Neural cell (in vitro differentiated cells): ENCODE measurements around the gene C1S. TPM values are rescaled to one million over a fixed set of nuclear protein-coding genes. Genes with fewer than 3 reads are reported as not detected.

Source experiments
- H2AFZ ChIP-seq: fragments of 200-600, 300-800 bp; sonication (generic), shearing (Covaris generic); 2 replicates; pipeline ENCODE4 v1.6.0; 2014; ENCODE audit warnings: low read depth, mild to moderate bottlenecking, antibody characterized with exemption, low read length, moderate library complexity
- H3F3A ChIP-seq: fragments of 200-600 bp; shearing (Covaris generic); 2 replicates; pipeline ENCODE4 v1.6.1; 2016; ENCODE audit warnings: mild to moderate bottlenecking, moderate library complexity, mixed read lengths, antibody characterized with exemption, low read length; ENCODE audit not compliant: insufficient read depth, poor library complexity, severe bottlenecking
- H3K27ac ChIP-seq: fragments of 200-600, 300-800 bp; sonication (generic), shearing (Covaris generic); 2 replicates; pipeline ENCODE4 v1.5.1; 2014; ENCODE audit warnings: mild to moderate bottlenecking, low read length, moderate library complexity
- H3K27me3 ChIP-seq: fragments of 300-800, 200-600 bp; sonication (generic), shearing (Covaris generic); 2 replicates; pipeline ENCODE4 v1.6.0; 2014; ENCODE audit warnings: mild to moderate bottlenecking, low read depth, low read length, moderate library complexity; ENCODE audit not compliant: insufficient read depth
- H3K36me3 ChIP-seq: fragments of 300-800, 200-600 bp; sonication (generic), shearing (Covaris generic); 2 replicates; pipeline ENCODE4 v1.5.1; 2014; ENCODE audit warnings: mild to moderate bottlenecking, antibody characterized with exemption, low read length, moderate library complexity; ENCODE audit not compliant: insufficient read depth
- H3K4me2 ChIP-seq: fragments of 300-800, 200-600 bp; sonication (generic), shearing (Covaris generic); 2 replicates; pipeline ENCODE4 v1.6.0; 2014; ENCODE audit warnings: mild to moderate bottlenecking, low read length
- H3K4me3 ChIP-seq: fragments of 300-800, 200-600 bp; sonication (generic), shearing (Covaris generic); 2 replicates; pipeline ENCODE4 v1.5.1; 2014; ENCODE audit warnings: mild to moderate bottlenecking, low read length, moderate library complexity
- H3K79me2 ChIP-seq: fragments of 200-600 bp; shearing (Covaris generic); replicated peaks from 2 replicates; pipeline ENCODE4 v1.6.0; 2014; ENCODE audit warnings: mild to moderate bottlenecking, low read length, moderate library complexity; ENCODE audit not compliant: insufficient read depth
- H3K9ac ChIP-seq: fragments of 300-800, 200-600 bp; sonication (generic), shearing (Covaris generic); 2 replicates; pipeline ENCODE4 v1.6.1; 2016; ENCODE audit warnings: mild to moderate bottlenecking, low read length, mixed read lengths
- H3K9me2 ChIP-seq: fragments of 200-600 bp; shearing (Covaris generic); 2 replicates; pipeline ENCODE4 v1.6.1; 2016; ENCODE audit warnings: mild to moderate bottlenecking, low read length, mixed read lengths; ENCODE audit not compliant: insufficient read depth
- H3K9me3 ChIP-seq: fragments of 200-600, 300-800 bp; sonication (generic), shearing (Covaris generic); 2 replicates; pipeline ENCODE4 v1.6.1; 2016; ENCODE audit warnings: mild to moderate bottlenecking, mixed run types, low read length, moderate library complexity, mixed read lengths
- H4K20me1 ChIP-seq: fragments of 200-600 bp; shearing (Covaris generic); 2 replicates; pipeline ENCODE4 v1.6.1; 2016; ENCODE audit warnings: mild to moderate bottlenecking, mixed run types; ENCODE audit not compliant: insufficient read depth
- EP300 ChIP-seq: fragments of 450-650 bp; conservative IDR thresholded peaks from 2 replicates; pipeline ENCODE4 v1.6.1; 2014; ENCODE audit warnings: antibody characterized with exemption, mild to moderate bottlenecking, moderate library complexity; ENCODE audit not compliant: poor library complexity, severe bottlenecking
- EZH2 ChIP-seq: fragments of 200-600, 300-800 bp; shearing (Covaris generic), sonication (generic); IDR thresholded peaks from 2 replicates; pipeline ENCODE4 v1.6.1; 2014; ENCODE audit warnings: antibody characterized with exemption, low read length, borderline replicate concordance, mild to moderate bottlenecking; ENCODE audit not compliant: insufficient read depth, poor library complexity, severe bottlenecking
- MXI1 ChIP-seq: fragments of 450-650 bp; conservative IDR thresholded peaks from 2 replicates; pipeline ENCODE4 v1.6.1; 2014; ENCODE audit warnings: antibody characterized with exemption, mild to moderate bottlenecking; ENCODE audit not compliant: poor library complexity, severe bottlenecking
- POLR2AphosphoS5 ChIP-seq: IDR thresholded peaks from 2 replicates; pipeline ENCODE4 v1.6.1; 2012
- RAD21 ChIP-seq: fragments of 450-650 bp; conservative IDR thresholded peaks from 2 replicates; pipeline ENCODE4 v1.6.1; 2014; ENCODE audit warnings: antibody characterized with exemption, mild to moderate bottlenecking, moderate library complexity
- SMC3 ChIP-seq: fragments of 450-650 bp; conservative IDR thresholded peaks from 2 replicates; pipeline ENCODE4 v1.6.1; 2014; ENCODE audit warnings: antibody characterized with exemption, mild to moderate bottlenecking, moderate library complexity; ENCODE audit not compliant: poor library complexity
- TAF1 ChIP-seq: IDR thresholded peaks from 2 replicates; pipeline ENCODE4 v1.6.1; 2012; ENCODE audit warnings: low read depth
- polyA plus RNA-seq: library from polyadenylated mRNA; depleted of rRNA; stranded (reverse); fragments of >200 nt; gene quantifications from 2 replicates; pipeline ENCODE4 v1.2.3, GENCODE V29; 2014
- TF ChIP-seq, protein P1 (sequence below): IDR thresholded peaks from 2 replicates; pipeline ENCODE4 v1.6.1; 2012; ENCODE audit warnings: borderline replicate concordance
- TF ChIP-seq, protein P2 (sequence below): fragments of 450-650 bp; IDR thresholded peaks from 2 replicates; pipeline ENCODE4 v1.5.1; 2014; ENCODE audit warnings: antibody characterized with exemption, mild to moderate bottlenecking, moderate library complexity; ENCODE audit not compliant: poor library complexity, severe bottlenecking

The C1S gene
- polyA plus RNA-seq, 1 donor from 2014 or later, result 4.9 TPM

- no peak overlapping the region for H3K4me3 ChIP-seq
- no peaks in the 10 kb centered on the region for H3K36me3 ChIP-seq
- no peaks in the 10 kb centered on the region for H3F3A ChIP-seq
- no peak overlapping the region for H3K9ac ChIP-seq
- no peaks in the 10 kb centered on the region for H3K27me3 ChIP-seq
- no peak overlapping the region for H3K4me2 ChIP-seq
- no peaks in the 10 kb centered on the region for H3K9me3 ChIP-seq
- no peak overlapping the region for H3K27ac ChIP-seq
- no peaks in the 10 kb centered on the region for H3K79me2 ChIP-seq
- no peaks in the 10 kb centered on the region for H3K9me2 ChIP-seq
- H2AFZ ChIP-seq, result no peak overlapping the region
- H4K20me1 ChIP-seq, result no peaks in the 10 kb centered on the region
- TF ChIP-seq POLR2AphosphoS5 (no peak), MXI1 (no peak), RAD21 (no peak), TAF1 (no peak), SMC3 (no peak)
- TF ChIP-seq, protein P1, sequence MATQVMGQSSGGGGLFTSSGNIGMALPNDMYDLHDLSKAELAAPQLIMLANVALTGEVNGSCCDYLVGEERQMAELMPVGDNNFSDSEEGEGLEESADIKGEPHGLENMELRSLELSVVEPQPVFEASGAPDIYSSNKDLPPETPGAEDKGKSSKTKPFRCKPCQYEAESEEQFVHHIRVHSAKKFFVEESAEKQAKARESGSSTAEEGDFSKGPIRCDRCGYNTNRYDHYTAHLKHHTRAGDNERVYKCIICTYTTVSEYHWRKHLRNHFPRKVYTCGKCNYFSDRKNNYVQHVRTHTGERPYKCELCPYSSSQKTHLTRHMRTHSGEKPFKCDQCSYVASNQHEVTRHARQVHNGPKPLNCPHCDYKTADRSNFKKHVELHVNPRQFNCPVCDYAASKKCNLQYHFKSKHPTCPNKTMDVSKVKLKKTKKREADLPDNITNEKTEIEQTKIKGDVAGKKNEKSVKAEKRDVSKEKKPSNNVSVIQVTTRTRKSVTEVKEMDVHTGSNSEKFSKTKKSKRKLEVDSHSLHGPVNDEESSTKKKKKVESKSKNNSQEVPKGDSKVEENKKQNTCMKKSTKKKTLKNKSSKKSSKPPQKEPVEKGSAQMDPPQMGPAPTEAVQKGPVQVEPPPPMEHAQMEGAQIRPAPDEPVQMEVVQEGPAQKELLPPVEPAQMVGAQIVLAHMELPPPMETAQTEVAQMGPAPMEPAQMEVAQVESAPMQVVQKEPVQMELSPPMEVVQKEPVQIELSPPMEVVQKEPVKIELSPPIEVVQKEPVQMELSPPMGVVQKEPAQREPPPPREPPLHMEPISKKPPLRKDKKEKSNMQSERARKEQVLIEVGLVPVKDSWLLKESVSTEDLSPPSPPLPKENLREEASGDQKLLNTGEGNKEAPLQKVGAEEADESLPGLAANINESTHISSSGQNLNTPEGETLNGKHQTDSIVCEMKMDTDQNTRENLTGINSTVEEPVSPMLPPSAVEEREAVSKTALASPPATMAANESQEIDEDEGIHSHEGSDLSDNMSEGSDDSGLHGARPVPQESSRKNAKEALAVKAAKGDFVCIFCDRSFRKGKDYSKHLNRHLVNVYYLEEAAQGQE, result no peak
Measured at GRCh38 chr12:7032990-7033389, 27.5 kb upstream of the C1S start.

DNA sequence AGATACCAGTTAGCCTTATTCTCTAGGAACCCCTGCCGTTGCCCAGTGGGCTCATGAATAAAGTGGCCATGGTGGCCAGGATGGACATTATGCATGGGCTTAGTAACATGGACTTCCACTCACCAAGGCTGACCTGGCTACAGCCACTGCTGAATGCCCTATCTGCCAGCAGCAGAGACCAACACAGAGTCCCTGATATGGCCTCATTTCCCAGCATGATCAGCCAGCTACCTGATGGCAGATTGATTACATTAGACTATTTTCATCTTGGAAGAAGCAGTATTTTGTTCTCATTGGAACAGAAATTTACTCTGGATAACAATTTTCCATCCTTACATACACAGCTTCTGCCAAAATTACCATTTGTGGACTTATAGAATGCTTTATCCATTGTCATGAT lies 26.1 kb upstream of the C1S start:
- Histone ChIP-seq H3K27ac (no peak overlapping the region), H3K79me2 (no peaks in the 10 kb centered on the region), H3F3A (no peaks in the 10 kb centered on the region), H3K36me3 (no peaks in the 10 kb centered on the region), H2AFZ (no peak overlapping the region), H3K9ac (no peak overlapping the region), H3K4me2 (no peak overlapping the region), H3K9me3 (no peaks in the 10 kb centered on the region), H3K27me3 (no peaks in the 10 kb centered on the region), H3K9me2 (no peaks in the 10 kb centered on the region), H4K20me1 (no peaks in the 10 kb centered on the region), H3K4me3 (no peak overlapping the region)
- TF ChIP-seq MXI1, result no peak
- TF ChIP-seq SMC3, result no peak
- no peak for TF ChIP-seq POLR2AphosphoS5
- TF ChIP-seq RAD21, result no peak
- no peak for TF ChIP-seq TAF1
- no peak for TF ChIP-seq EZH2
- TF ChIP-seq, protein P1, result no peak

DNA sequence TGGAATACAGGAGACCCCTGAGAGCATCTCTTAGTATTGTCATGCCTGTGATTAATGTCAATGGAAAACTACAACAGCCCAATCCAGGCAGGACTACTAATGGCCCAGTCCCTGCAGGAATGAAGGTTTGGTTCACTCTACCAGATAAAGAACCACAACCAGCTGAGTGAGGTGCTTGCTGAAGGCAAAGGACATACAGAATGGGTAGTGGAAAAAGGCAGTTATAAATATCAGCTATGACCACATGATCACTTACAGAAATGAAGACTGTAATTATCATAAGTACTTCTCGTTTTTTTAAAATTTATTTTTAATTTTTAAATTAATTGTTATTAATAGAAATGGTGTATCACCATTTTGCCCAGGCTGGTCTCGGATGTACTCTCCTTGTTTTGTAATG lies 25.1 kb upstream of the C1S start:
- no peaks in the 10 kb centered on the region for H3F3A ChIP-seq
- H3K4me3 ChIP-seq, result no peak overlapping the region
- H3K4me2 ChIP-seq, result no peak overlapping the region
- H3K79me2 ChIP-seq, result no peaks in the 10 kb centered on the region
- no peaks in the 10 kb centered on the region for H3K27me3 ChIP-seq
- no peaks in the 10 kb centered on the region for H4K20me1 ChIP-seq
- no peaks in the 10 kb centered on the region for H3K9me2 ChIP-seq
- TF ChIP-seq POLR2AphosphoS5, result no peak
- no peak for TF ChIP-seq MXI1
- TF ChIP-seq EZH2, result no peak
- no peak for TF ChIP-seq TAF1
- no peak for TF ChIP-seq SMC3
- TF ChIP-seq, protein P1, result no peak
- no peak for TF ChIP-seq EP300
- TF ChIP-seq, protein P2, sequence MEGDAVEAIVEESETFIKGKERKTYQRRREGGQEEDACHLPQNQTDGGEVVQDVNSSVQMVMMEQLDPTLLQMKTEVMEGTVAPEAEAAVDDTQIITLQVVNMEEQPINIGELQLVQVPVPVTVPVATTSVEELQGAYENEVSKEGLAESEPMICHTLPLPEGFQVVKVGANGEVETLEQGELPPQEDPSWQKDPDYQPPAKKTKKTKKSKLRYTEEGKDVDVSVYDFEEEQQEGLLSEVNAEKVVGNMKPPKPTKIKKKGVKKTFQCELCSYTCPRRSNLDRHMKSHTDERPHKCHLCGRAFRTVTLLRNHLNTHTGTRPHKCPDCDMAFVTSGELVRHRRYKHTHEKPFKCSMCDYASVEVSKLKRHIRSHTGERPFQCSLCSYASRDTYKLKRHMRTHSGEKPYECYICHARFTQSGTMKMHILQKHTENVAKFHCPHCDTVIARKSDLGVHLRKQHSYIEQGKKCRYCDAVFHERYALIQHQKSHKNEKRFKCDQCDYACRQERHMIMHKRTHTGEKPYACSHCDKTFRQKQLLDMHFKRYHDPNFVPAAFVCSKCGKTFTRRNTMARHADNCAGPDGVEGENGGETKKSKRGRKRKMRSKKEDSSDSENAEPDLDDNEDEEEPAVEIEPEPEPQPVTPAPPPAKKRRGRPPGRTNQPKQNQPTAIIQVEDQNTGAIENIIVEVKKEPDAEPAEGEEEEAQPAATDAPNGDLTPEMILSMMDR, result no peak
- no peak for TF ChIP-seq RAD21
- no peaks in the 10 kb centered on the region for H3K36me3 ChIP-seq
- H2AFZ ChIP-seq, result no peak overlapping the region
- H3K9ac ChIP-seq, result no peak overlapping the region
- no peak overlapping the region for H3K27ac ChIP-seq
- H3K9me3 ChIP-seq, result no peaks in the 10 kb centered on the region
